ENCODE data around the gene MCM8. TPM values are rescaled to one million over a fixed set of nuclear protein-coding genes. Genes with fewer than 3 reads are reported as not detected.

Gene MCM8
- polyA plus RNA-seq, 3 donors: 0.07 to 0.51 (median 0.18) TPM

- peaks cover 4% of the 10 kb centered on the region for H3K4me1 Mint-ChIP-seq
- H3K36me3 Mint-ChIP-seq: peaks cover under 1 to 2% of the 10 kb centered on the region in 2 donors
- H3K4me2 ChIP-seq (replicated peaks; ENCODE audit: extremely low read depth, low read length, poor library complexity, severe bottlenecking): no peak overlapping the region
- H3K9me3 ChIP-seq (replicated peaks in 1 of 2; ENCODE audit: control insufficient read depth in 1 of 2, insufficient read depth in 1 of 2, low read length in 2 of 2): no peaks in the 10 kb centered on the region
- no peaks in the 10 kb centered on the region for H3K79me2 ChIP-seq (ENCODE audit: insufficient read depth, low read length)
- no peaks in the 10 kb centered on the region for H3K4me1 ChIP-seq (ENCODE audit: control insufficient read depth in 1 of 2, insufficient read depth in 2 of 2, low read length in 2 of 2)
- H3K27ac ChIP-seq (ENCODE audit: low read depth in 1 of 2, low read length in 2 of 2): no peak overlapping the region
- no peak overlapping the region for H3K27ac Mint-ChIP-seq
- H4K20me1 ChIP-seq (ENCODE audit: insufficient read depth, low read length): no peaks in the 10 kb centered on the region
- H3K4me3 Mint-ChIP-seq: no peak overlapping the region
- whole genome bisulfite sequencing (ENCODE audit: insufficient coverage): 98% methylated on average over 3 of the region's 3 CpGs
- H3K9me3 Mint-ChIP-seq: no peaks in the 10 kb centered on the region
- no peaks in the 10 kb centered on the region for H3K27me3 ChIP-seq (ENCODE audit: control insufficient read depth in 2 of 2, insufficient read depth in 2 of 2, low read length in 2 of 2)
- no peak overlapping the region for H3K4me3 ChIP-seq (replicated peaks in 1 of 3; ENCODE audit: low read depth in 2 of 3, low read length in 3 of 3)
- no peak overlapping the region for H3K9ac ChIP-seq (ENCODE audit: insufficient read depth, low read length, poor library complexity, severe bottlenecking)
- H3K36me3 ChIP-seq (replicated peaks in 1 of 2; ENCODE audit: control insufficient read depth in 1 of 2, insufficient read depth in 2 of 2, low read length in 2 of 2): peaks cover 6 to 9% of the 10 kb centered on the region in 2 donors
- no peak for DNase-seq
- intact Hi-C loops (cut with micrococcal nuclease): no loop called here
- H2AFZ ChIP-seq (ENCODE audit: insufficient read depth, low read depth, low read length, poor library complexity, severe bottlenecking): no peak overlapping the region
- H3K27me3 Mint-ChIP-seq (ENCODE audit: low read depth in 3 of 3): peaks cover 5 to 9% (median 8%) of the 10 kb centered on the region in 3 donors
- no peak for TF ChIP-seq CTCF (IDR thresholded peaks at IDR 0.05)
Observed at GRCh38 chr20:5932796-5933195, 17.7 kb upstream of the MCM8 start.

- Histone ChIP-seq H3K79me2 (ENCODE audit: insufficient read depth, low read length) (no peaks in the 10 kb centered on the region), H3K9me3 (replicated peaks in 1 of 2; ENCODE audit: control insufficient read depth in 1 of 2, insufficient read depth in 1 of 2, low read length in 2 of 2) (no peaks in the 10 kb centered on the region), H3K27me3 (ENCODE audit: control insufficient read depth in 2 of 2, insufficient read depth in 2 of 2, low read length in 2 of 2) (no peaks in the 10 kb centered on the region), H3K36me3 (replicated peaks in 1 of 2; ENCODE audit: control insufficient read depth in 1 of 2, insufficient read depth in 2 of 2, low read length in 2 of 2) (peaks cover 14 to 20% of the 10 kb centered on the region in 2 donors), H3K4me2 (replicated peaks; ENCODE audit: extremely low read depth, low read length, poor library complexity, severe bottlenecking) (no peak overlapping the region), H3K27ac (ENCODE audit: low read depth in 1 of 2, low read length in 2 of 2) (no peak overlapping the region), H3K9ac (ENCODE audit: insufficient read depth, low read length, poor library complexity, severe bottlenecking) (no peak overlapping the region), H3K4me3 (replicated peaks in 1 of 3; ENCODE audit: low read depth in 2 of 3, low read length in 3 of 3) (no peak overlapping the region), H2AFZ (ENCODE audit: insufficient read depth, low read depth, low read length, poor library complexity, severe bottlenecking) (no peak overlapping the region), H4K20me1 (ENCODE audit: insufficient read depth, low read length) (no peaks in the 10 kb centered on the region), H3K4me1 (ENCODE audit: control insufficient read depth in 1 of 2, insufficient read depth in 2 of 2, low read length in 2 of 2) (no peaks in the 10 kb centered on the region)
- peaks cover 12 to 13% of the 10 kb centered on the region in 2 donors for H3K36me3 Mint-ChIP-seq
- no peak for TF ChIP-seq CTCF (IDR thresholded peaks at IDR 0.05)
- 84% methylated on average over 4 of the region's 7 CpGs for WGBS (ENCODE audit: insufficient coverage)
- peaks cover 4% of the 10 kb centered on the region for H3K4me1 Mint-ChIP-seq
- H3K4me3 Mint-ChIP-seq: no peak overlapping the region
- peak in 1 of 3 donors; percentile 11 for DNase-seq
- no peaks in the 10 kb centered on the region for H3K9me3 Mint-ChIP-seq
- no peak overlapping the region for H3K27ac Mint-ChIP-seq
- intact Hi-C loops (cut with micrococcal nuclease): no loop called here
- peaks cover 5 to 9% (median 5%) of the 10 kb centered on the region in 3 donors for H3K27me3 Mint-ChIP-seq (ENCODE audit: low read depth in 3 of 3)
Observed at GRCh38 chr20:5933802-5934436, 16.5 kb upstream of the MCM8 start.
